ENCODE data around the gene MEGF6. TPM values are rescaled to one million over a fixed set of nuclear protein-coding genes. Genes with fewer than 3 reads are reported as not detected.

The MEGF6 gene
- polyA plus RNA-seq, 1 donor (not counting 4 experiments of a cell fraction or from before 2014, with no cell fraction given), result 0.24 TPM

DNA sequence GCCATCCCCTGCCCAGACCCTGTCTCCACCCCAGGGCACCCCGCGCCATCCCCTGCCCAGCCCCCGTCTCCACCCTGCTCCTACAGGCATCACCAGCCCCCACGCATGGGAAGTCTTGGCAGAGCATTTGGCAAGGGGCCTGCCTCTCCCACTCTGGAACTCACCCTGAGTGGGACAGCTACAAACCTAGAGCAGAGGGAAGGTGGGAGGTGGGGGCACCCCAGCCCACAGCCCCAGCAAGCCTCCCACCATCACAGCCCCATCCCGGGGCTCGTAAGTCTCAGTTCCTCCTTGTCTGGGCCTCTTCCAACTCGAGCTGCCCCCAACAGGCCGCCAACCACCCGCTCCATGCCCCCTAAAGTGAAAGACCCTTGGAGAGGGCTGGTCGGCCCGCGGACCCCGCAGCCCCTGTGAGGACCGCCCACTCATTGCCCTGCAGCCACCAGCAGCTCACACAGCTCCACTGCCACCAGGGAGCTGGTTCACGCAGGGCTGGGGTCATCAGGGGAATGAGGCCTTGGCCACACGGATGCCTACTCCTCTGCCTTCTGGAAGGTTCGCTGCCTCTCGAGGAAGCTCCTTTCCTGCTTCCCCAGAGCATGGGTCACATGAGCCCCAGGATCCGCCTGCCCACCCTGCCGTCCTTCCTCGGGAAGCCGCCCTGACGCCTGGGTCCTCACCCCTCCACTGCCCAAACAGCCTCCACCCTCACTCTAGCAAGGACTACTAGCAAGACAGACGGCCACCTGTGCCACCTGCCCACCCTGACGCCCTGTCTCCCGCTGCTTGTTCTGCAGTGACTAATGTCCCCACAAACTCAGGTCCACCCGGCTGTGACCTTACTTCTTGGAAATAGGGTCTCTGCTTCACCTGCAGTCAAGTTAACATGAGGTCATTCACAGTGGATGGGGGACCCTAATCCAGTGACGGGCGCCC, 14.4 kb downstream of the MEGF6 start:
- no peak for DNase-seq (ENCODE audit: low read depth, low spot score)
- H3K9me1 ChIP-seq (ENCODE audit: control insufficient read depth, extremely low read depth, insufficient read depth, low read length), result no peaks in the 10 kb centered on the region
- H3K79me2 ChIP-seq (ENCODE audit: control insufficient read depth, insufficient read depth, low read length), result no peaks in the 10 kb centered on the region
- H2AFZ ChIP-seq (ENCODE audit: control insufficient read depth, low read length), result no peak overlapping the region
- H3K27me3 ChIP-seq (ENCODE audit: control insufficient read depth, extremely low read depth, insufficient read depth, low read length), result no peaks in the 10 kb centered on the region
- no peaks in the 10 kb centered on the region for H4K20me1 ChIP-seq (ENCODE audit: control insufficient read depth, extremely low read depth, insufficient read depth, low read length)
- no peak for TF ChIP-seq EZH2 (IDR thresholded peaks at IDR 0.05; ENCODE audit: low read length)
- TF ChIP-seq, protein P1, sequence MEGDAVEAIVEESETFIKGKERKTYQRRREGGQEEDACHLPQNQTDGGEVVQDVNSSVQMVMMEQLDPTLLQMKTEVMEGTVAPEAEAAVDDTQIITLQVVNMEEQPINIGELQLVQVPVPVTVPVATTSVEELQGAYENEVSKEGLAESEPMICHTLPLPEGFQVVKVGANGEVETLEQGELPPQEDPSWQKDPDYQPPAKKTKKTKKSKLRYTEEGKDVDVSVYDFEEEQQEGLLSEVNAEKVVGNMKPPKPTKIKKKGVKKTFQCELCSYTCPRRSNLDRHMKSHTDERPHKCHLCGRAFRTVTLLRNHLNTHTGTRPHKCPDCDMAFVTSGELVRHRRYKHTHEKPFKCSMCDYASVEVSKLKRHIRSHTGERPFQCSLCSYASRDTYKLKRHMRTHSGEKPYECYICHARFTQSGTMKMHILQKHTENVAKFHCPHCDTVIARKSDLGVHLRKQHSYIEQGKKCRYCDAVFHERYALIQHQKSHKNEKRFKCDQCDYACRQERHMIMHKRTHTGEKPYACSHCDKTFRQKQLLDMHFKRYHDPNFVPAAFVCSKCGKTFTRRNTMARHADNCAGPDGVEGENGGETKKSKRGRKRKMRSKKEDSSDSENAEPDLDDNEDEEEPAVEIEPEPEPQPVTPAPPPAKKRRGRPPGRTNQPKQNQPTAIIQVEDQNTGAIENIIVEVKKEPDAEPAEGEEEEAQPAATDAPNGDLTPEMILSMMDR (optimal IDR thresholded peaks at IDR 0.05 in 1 of 3, IDR thresholded peaks at IDR 0.05 in 1 of 3, conservative IDR thresholded peaks at IDR 0.05 in 1 of 3; ENCODE audit: extremely low read depth in 1 of 3, insufficient read depth in 2 of 3, low read length in 3 of 3), result no peak
- H3K4me3 ChIP-seq (ENCODE audit: control insufficient read depth in 2 of 3, extremely low read depth in 1 of 3, insufficient read depth in 2 of 3, low read depth in 1 of 3, low read length in 3 of 3), result no peak overlapping the region
- no peak overlapping the region for H3K9ac ChIP-seq (ENCODE audit: control insufficient read depth, extremely low read depth, insufficient read depth, low read length)
- H3K27ac ChIP-seq (ENCODE audit: control insufficient read depth, insufficient read depth, low read length), result no peak overlapping the region
- no peaks in the 10 kb centered on the region for H3K36me3 ChIP-seq (ENCODE audit: control insufficient read depth in 2 of 2, extremely low read depth in 1 of 2, insufficient read depth in 2 of 2, low read length in 2 of 2)
- H3K9me3 ChIP-seq (ENCODE audit: control insufficient read depth, low read depth, low read length), result no peaks in the 10 kb centered on the region
- no peak for FAIRE-seq
- H3K4me1 ChIP-seq (ENCODE audit: control insufficient read depth, extremely low read depth, insufficient read depth, low read length), result peaks cover 6% of the 10 kb centered on the region
- no peak overlapping the region for H3K4me2 ChIP-seq (ENCODE audit: control insufficient read depth, extremely low read depth, insufficient read depth, low read depth, low read length)
- dilution Hi-C loops (cut with MboI; ENCODE audit: extremely low pct_ligation_motif_present, low sequenced_read_pairs), result no loop called here

DNA sequence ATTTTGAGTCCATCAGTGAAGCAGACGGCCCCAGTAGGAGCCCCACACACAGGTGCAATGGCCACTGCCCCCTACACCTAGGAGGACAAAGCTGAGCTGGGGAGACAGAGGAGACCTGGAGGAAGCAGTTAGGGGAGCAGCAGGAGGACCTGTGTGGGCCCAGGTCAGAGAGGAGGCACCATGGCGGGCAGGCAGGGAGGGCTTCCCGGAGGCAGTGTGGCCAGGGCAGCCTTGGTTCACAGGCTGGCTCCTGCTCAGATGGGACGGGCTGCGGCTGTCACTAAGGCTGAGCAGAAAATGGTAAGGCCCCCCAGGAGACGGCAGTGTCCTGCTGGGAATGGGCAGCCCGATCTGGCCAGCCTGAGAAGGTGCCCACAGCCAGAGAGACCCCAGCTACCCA, 15.4 kb downstream of the MEGF6 start:
- no peak for FAIRE-seq
- Histone ChIP-seq H3K79me2 (ENCODE audit: control insufficient read depth, insufficient read depth, low read length) (no peaks in the 10 kb centered on the region), H4K20me1 (ENCODE audit: control insufficient read depth, extremely low read depth, insufficient read depth, low read length) (no peaks in the 10 kb centered on the region), H3K4me2 (ENCODE audit: control insufficient read depth, extremely low read depth, insufficient read depth, low read depth, low read length) (no peak overlapping the region), H3K9me1 (ENCODE audit: control insufficient read depth, extremely low read depth, insufficient read depth, low read length) (no peaks in the 10 kb centered on the region), H2AFZ (ENCODE audit: control insufficient read depth, low read length) (no peak overlapping the region), H3K9ac (ENCODE audit: control insufficient read depth, extremely low read depth, insufficient read depth, low read length) (no peak overlapping the region), H3K4me3 (ENCODE audit: control insufficient read depth in 2 of 3, extremely low read depth in 1 of 3, insufficient read depth in 2 of 3, low read depth in 1 of 3, low read length in 3 of 3) (no peak overlapping the region), H3K27me3 (ENCODE audit: control insufficient read depth, extremely low read depth, insufficient read depth, low read length) (no peaks in the 10 kb centered on the region), H3K27ac (ENCODE audit: control insufficient read depth, insufficient read depth, low read length) (no peak overlapping the region), H3K9me3 (ENCODE audit: control insufficient read depth, low read depth, low read length) (no peaks in the 10 kb centered on the region), H3K4me1 (ENCODE audit: control insufficient read depth, extremely low read depth, insufficient read depth, low read length) (peaks cover 6% of the 10 kb centered on the region), H3K36me3 (ENCODE audit: control insufficient read depth in 2 of 2, extremely low read depth in 1 of 2, insufficient read depth in 2 of 2, low read length in 2 of 2) (no peaks in the 10 kb centered on the region)
- no peak for DNase-seq (ENCODE audit: low read depth, low spot score)
- dilution Hi-C loops (cut with MboI; ENCODE audit: extremely low pct_ligation_motif_present, low sequenced_read_pairs), result no loop called here
- TF ChIP-seq, protein P1 (optimal IDR thresholded peaks at IDR 0.05 in 1 of 3, IDR thresholded peaks at IDR 0.05 in 1 of 3, conservative IDR thresholded peaks at IDR 0.05 in 1 of 3; ENCODE audit: extremely low read depth in 1 of 3, insufficient read depth in 2 of 3, low read length in 3 of 3), result no peak
- TF ChIP-seq EZH2 (IDR thresholded peaks at IDR 0.05; ENCODE audit: low read length), result no peak
